ENCODE results near the gene GPRASP2.

DNA sequence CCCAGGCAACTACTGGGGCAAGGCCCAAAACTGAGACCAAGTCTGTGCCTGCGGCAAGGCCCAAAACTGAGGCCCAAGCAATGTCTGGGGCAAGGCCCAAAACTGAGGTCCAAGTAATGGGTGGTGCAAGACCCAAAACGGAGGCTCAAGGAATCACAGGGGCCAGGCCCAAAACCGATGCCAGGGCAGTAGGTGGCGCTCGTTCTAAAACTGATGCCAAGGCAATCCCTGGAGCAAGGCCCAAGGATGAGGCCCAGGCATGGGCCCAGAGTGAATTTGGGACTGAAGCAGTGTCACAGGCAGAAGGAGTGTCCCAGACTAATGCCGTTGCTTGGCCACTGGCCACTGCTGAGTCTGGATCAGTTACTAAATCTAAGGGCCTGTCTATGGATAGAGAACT, 2.7 kb downstream of the GPRASP2 start:
- TF ChIP-seq, protein P1, sequence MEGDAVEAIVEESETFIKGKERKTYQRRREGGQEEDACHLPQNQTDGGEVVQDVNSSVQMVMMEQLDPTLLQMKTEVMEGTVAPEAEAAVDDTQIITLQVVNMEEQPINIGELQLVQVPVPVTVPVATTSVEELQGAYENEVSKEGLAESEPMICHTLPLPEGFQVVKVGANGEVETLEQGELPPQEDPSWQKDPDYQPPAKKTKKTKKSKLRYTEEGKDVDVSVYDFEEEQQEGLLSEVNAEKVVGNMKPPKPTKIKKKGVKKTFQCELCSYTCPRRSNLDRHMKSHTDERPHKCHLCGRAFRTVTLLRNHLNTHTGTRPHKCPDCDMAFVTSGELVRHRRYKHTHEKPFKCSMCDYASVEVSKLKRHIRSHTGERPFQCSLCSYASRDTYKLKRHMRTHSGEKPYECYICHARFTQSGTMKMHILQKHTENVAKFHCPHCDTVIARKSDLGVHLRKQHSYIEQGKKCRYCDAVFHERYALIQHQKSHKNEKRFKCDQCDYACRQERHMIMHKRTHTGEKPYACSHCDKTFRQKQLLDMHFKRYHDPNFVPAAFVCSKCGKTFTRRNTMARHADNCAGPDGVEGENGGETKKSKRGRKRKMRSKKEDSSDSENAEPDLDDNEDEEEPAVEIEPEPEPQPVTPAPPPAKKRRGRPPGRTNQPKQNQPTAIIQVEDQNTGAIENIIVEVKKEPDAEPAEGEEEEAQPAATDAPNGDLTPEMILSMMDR (IDR thresholded peaks at IDR 0.05), result no peak
- no peak for TF ChIP-seq POLR2AphosphoS5 (IDR thresholded peaks at IDR 0.05; ENCODE audit: insufficient read depth in 1 of 2, low read depth in 1 of 2)

All from vagina (tissue), 2 donors.